HFF-Myc (cell line): ENCODE results near the gene SEC31A.

Source experiments
- DNase-seq: peaks from one replicate; pipeline ENCODE4 v3.0.0-alpha.2; 2011; ENCODE audit warnings: low read depth; ENCODE audit errors: extremely low read depth
- H3K4me3 ChIP-seq: replicated peaks from 2 replicates; pipeline ENCODE4 v1.5.1; 2011; ENCODE audit warnings: low read depth, mild to moderate bottlenecking, control low read depth, low read length
- TF ChIP-seq, protein P1 (sequence below): IDR thresholded peaks from 2 replicates; pipeline ENCODE4 v1.5.1; 2012; ENCODE audit warnings: mild to moderate bottlenecking, low read depth, low read length, control low read depth; ENCODE audit errors: missing control alignments

The SEC31A gene

DNA sequence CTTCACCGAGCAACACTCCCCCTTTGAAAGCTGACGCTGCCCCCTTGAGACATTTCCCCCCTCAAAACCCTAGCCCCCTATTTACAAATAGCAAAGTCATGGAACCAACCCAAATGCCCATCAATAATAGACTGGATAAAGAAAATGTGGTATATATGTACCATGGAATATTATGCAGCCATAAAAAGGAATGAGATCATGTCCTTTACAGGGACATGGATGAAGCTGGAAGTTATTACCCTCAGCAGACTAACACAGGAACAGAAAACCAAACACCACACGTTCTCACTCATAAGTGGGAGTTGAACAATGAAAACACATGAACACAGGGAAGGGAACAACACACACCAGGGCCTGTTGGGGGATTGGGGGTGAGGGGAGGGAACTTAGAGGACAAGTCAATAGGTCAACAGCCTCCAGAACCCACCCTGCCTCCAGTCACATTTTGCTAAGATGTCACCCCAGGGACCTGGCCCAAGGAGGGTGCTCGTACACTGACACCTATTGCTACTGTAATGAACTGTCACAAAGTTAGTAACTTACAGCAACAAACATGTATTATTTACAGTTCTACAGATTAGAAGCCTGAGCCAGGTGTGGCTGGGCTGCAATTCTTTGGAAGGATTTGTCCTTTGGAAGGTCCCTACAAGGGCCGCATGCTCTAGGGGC lies 113.0 kb downstream of the SEC31A start:
- no peak for DNase-seq

DNA sequence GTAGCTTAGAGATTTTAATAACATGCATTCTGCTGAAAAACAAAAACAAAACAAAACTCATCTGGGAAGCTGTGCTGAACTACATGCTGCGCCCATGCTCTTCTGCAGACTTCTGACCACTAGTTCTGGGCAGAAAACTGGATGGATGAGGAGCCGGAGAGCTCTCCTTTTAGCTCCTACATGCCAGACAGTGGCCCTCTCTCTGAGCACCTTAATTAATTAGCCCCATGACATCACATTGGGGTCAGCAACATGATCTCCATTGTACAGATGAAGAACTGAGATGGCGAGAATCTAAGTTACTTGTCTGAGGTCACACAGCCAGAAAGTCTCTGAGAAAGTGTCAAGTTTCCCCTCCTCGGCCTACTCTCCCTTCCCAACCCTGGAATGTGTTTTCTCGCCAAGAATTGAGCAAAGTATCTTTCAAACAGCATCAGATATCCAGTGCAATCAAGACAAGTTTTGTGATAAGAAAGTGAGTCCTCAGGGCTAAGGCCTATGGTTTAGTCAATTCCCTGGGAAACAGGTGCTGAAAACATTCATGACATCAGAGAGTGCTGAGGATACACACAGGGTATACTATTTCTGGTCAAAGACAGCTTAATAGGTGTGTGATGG lies 113.9 kb downstream of the SEC31A start:
- H3K4me3 ChIP-seq, result no peak overlapping the region
- TF ChIP-seq, protein P1, sequence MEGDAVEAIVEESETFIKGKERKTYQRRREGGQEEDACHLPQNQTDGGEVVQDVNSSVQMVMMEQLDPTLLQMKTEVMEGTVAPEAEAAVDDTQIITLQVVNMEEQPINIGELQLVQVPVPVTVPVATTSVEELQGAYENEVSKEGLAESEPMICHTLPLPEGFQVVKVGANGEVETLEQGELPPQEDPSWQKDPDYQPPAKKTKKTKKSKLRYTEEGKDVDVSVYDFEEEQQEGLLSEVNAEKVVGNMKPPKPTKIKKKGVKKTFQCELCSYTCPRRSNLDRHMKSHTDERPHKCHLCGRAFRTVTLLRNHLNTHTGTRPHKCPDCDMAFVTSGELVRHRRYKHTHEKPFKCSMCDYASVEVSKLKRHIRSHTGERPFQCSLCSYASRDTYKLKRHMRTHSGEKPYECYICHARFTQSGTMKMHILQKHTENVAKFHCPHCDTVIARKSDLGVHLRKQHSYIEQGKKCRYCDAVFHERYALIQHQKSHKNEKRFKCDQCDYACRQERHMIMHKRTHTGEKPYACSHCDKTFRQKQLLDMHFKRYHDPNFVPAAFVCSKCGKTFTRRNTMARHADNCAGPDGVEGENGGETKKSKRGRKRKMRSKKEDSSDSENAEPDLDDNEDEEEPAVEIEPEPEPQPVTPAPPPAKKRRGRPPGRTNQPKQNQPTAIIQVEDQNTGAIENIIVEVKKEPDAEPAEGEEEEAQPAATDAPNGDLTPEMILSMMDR, result no peak
- DNase-seq, result no peak

More for the DNA sequence above, 113.0 kb downstream of the SEC31A start:
- TF ChIP-seq, protein P1, result no peak
- H3K4me3 ChIP-seq, result no peak overlapping the region

DNA sequence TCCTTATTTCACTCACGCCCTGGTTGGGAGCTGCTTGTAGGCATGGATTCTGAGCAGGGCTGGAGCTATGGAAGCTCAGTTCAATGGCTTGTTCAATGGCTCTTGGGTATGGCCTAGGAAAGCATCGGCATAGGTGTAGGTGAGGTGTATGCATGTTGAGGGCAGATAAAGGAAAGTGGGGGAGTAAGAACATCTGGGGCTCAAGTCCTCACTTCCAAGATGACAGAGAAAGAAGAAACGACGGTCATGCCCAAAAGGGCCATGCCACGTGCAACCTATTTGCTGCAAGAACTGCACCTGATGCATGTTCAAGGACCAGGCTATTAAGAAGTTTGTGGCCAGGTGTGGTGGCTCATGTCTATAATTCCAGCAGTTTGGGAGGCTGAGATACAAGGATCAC lies 115.7 kb downstream of the SEC31A start:
- no peak overlapping the region for H3K4me3 ChIP-seq
- DNase-seq, result no peak
- TF ChIP-seq, protein P1, result no peak

DNA sequence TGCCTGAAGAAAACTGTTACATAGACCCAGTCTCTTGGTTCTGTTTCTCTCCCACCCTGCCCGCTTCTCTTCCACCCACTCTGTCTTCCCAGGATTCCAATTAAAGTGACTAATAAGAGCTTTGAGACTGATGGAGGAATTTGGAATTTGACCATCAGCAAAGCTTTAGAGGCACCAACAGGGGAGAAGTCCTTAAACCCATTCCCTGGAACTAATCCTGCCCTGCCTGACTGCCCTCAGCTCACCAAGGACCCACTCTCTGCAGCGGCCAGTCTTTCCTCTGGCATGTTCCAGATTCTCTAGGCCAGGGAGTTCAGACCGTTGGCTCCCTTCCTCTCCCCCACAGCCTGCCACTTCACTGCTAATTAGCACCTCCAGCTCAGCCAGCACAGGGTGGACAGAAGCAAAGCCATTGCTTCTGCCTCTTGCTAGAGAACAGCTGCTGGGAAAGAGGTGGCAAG lies 116.2 kb downstream of the SEC31A start:
- TF ChIP-seq, protein P1, result no peak
- H3K4me3 ChIP-seq, result no peak overlapping the region
- no peak for DNase-seq

DNA sequence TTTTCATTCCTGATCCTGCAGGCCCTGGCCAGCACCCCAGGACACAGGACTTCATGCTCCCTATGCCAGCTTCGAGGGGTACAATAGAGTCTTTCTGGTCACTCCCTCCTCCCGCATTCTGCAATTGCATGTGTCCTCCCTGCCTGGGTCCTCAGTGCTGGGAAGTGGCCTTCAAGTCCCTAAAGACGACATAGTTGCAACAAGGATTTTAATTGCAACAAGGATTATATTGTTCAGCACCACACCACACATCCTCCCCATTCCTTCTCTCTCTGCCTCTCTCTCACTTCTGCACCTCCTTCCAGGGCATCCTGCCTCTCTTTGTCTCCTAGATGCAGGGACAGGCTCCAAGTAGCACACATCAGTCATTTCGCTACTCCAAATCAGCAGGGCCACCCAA lies 117.9 kb downstream of the SEC31A start:
- DNase-seq, result no peak
- TF ChIP-seq, protein P1, result no peak
- no peak overlapping the region for H3K4me3 ChIP-seq

DNA sequence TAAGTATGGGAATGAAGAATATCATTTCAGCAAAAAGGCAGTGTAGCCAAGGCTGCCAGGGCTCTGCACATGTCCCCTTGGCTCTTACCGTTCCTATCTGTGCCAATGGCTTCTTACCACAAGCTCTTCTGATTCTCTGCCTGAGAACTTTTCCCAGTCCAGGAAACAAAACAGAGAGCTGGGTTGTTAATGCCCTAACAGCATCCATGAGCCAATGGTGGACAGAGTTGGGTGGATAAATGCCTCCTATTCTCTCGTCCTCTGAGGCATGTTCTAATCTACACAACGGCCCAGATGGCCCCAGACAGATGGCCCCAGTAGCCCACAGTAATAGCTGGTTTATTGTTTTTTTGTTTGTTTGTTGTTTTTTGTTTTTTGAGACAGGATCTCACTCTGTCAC lies 120.3 kb downstream of the SEC31A start:
- TF ChIP-seq, protein P1, result no peak
- no peak for DNase-seq
- H3K4me3 ChIP-seq, result no peak overlapping the region
